Stimulated activated CD4-positive, alpha-beta T cell treated with anti-CD3 and anti-CD28 coated beads, Interleukin-4, amount 100 ng/mL, for 48 hours (primary cell): ENCODE measurements around the gene RBM39.
"Not testable (repeated sequence)": the region's sequence is repeated elsewhere in the genome, so short reads cannot be mapped to it uniquely, and the experiment has no call there.

Source experiments
- DNase-seq, 2 donors: peaks; one replicate each; pipeline ENCODE4 v3.0.0-alpha.2; 2020; ENCODE audit warnings: low read depth in 2 of 2

RBM39 gene

GRCh38 chr20:35741892-35742740, at the start of gene RBM39:
Gene RBM39 (minus strand): TSS chr20:35742260. CDS start chr20:35740874, 1,386 bp downstream.
- peak; percentile 98 to 99 for DNase-seq

DNA sequence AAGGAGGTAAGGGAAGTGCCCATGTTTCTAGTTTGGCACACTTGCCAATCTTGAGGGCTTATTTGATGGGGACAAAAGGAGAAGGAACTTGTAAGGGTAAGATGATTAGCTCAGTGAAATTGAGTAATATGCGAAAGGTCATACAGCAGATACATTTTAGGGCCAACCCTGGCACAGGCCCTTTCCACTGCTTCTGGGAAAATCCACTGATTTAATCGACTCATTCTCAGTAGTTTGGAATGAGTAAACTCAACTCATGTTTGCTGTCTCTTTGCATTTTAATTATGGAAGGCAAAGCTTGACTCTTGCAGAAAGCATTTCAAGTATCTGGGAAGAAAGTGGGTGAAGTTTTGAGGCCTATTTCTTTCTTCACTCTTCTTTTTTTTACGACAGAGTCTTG, 49.8 kb upstream of the RBM39 start:
- DNase-seq, result no peak

- no peak for DNase-seq
These were observed 49.0 kb upstream of the RBM39 start for GRCh38 chr20:35791097-35791496.

DNA sequence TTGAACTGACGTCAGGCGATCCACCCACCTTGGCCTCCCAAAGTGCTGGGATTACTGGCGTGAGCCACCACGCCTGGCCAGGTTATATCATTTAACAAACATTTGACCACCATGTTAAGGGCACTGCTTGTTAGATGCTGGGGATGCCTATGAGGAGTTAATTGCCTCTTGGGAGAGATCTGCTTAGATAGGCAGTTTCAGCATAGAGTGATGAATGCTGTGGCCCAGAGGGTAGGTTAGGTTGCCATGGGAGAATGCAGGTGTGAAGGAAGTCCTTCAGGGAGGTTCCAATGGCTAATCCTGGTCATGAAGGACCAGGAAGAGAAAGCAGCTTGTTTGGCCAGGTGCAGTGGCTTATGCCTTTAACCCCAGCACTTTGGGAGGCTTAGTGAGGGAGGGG, 46.7 kb upstream of the RBM39 start:
- DNase-seq, result no peak

- not testable (repeated sequence) for DNase-seq
These were observed 43.5 kb upstream of the RBM39 start for GRCh38 chr20:35785541-35785940.

DNA sequence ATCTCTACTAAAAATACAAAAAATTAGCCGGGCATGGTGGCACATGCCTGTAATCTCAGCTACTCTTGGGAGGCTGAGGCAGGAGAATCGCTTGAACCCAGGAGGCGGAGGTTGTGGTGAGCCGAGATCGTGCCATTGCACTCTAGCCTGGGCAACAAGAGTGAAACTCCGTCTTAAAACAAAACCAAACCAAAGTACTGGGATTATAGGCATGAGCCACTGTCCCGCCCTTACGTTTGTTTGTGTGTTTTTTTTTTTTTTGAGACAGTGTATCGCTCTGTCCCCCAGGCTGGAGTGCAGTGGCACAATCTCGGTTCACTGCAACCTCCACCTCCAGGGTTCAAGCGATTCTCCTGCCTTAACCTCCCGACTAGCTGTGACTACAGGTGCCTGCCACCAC, 41.8 kb upstream of the RBM39 start:
- not testable (repeated sequence) for DNase-seq

- no peak for DNase-seq
These were observed 34.5 kb upstream of the RBM39 start for GRCh38 chr20:35776513-35777101.

GRCh38 chr20:35774391-35774790, 32.3 kb upstream of the RBM39 start:
- DNase-seq, result no peak

GRCh38 chr20:35773154-35773751, 31.2 kb upstream of the RBM39 start:
- DNase-seq, result no peak

DNA sequence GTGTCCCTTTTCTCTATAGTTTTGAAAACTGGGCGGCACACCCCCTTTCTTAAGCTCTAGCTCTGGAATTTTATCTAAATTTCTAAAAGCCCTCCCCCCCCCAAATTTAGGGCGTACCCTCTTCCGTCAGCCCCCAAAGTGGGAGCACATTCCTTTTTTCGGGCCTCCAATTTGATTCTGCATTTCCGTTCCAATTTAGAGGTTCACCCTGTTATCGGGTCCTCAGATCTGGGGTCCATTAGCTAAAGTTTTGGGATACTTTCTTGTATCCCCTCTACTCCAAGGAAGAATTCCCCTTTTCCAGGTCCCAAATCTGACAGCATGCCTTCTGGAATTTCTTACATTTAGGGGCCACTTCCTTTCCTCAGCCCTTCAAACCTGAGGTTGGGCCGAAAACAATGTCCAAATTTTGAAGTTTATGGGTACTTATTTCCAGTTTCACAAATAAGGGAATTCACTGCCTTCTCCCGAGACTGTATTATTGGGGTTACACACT, 30.6 kb upstream of the RBM39 start:
- no peak for DNase-seq

DNA sequence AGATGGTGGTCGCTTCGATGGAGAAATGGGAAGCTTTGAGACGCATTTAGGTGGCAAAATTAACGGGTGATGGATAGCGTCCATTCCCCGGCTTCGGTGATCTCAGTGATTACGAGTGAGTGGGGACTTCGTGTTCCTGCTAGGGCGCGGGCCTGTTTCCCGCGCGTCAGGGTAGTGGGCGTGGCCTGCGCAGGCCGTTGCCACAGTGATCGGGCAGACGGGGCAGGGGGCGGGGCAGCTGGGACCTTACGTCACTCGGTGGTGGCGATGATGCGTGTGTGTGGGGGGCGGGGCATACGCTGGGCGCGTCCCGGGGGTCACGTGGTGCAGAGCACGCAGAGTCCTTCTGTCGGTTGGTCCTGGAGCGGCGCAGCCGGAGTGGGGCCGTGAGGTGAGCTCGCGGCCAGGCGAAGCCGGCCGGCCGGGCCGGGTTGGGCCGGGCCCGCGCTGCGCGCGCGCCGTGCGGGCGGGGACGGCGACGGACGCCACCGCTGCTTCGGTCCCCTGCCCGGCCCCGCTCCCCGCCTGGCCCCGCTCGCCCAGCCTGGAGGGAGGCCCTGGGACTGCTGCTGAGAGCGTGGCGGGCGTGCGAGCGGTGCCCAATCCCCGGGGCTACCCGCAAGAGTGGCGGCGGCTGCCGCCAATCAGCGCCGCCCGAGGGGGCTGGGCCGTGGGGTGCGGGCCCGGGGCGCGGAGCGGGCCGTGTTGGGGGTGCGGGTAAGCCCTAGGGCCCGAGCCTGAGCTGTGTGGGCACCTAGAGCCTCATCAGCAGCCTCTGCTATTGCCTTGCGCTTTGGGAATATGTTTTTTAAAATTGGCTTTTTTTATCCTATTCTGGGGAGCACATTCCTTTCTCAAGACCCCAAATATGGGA, 29.9 kb upstream of the RBM39 start, which contains the start of gene PHF20:
Gene PHF20, plus strand, starts transcription at position 327 of the 874 bp plus-strand sequence. CDS start 29,508 bp downstream, outside the sequence.
- DNase-seq, result peak; percentile 100

DNA sequence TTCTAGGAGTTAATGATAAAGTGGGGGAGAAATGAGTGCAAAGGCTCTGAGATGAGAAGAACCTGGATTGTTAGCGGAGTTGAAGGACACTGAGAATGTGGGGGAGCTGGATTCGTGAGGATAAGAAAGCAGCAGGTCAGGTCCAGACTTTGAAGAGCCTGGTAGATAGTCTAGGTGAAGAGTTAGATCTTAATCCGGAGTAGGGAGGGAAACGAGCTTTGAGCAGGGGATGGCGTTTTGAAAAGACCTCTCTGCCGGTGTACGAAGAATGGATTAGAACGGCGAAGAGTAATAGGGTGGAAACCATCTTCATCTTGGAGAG, 29.3 kb upstream of the RBM39 start:
- DNase-seq, result no peak

GRCh38 chr20:35768731-35769664, 26.9 kb upstream of the RBM39 start:
- DNase-seq, result peak; percentile 30 to 48

DNA sequence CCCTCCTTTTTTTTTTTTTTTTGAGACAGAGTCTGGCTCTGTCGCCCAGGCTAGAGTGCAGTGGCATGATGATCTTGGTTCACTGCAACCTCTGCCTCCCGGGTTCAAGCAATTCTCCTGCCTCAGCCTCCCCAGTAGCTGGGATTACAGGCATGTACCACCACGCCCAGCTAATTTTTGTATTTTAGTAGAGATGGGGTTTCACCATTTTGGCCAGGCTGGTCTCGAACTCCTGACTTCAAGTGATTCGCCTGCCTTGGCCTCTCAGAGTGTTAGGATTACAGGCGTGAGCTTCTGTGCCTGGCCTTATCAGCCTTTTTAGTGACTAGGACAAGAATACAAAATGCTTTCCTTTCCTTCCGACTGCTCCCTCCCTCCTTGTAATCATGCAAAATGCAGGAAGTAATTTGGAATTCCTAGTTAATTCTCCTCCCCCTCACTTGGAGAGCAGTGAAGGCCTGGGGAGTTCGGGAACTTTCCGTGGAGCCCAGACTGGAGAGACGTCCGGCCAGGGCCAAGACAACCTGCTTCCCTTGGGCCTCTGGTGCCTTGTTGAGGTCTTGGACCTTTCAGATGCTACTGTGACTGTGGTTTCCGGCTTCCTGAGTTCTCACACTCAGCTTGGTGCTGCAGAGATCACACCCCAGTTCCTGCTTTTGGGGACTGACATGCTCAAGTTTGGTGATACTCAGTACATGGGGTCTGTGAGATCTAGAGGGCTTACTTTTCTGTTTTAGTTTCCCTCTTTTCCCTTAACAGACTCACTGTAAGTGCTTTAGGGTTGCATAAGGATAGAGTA, 25.8 kb upstream of the RBM39 start:
- peak; percentile 30 to 31 for DNase-seq

DNA sequence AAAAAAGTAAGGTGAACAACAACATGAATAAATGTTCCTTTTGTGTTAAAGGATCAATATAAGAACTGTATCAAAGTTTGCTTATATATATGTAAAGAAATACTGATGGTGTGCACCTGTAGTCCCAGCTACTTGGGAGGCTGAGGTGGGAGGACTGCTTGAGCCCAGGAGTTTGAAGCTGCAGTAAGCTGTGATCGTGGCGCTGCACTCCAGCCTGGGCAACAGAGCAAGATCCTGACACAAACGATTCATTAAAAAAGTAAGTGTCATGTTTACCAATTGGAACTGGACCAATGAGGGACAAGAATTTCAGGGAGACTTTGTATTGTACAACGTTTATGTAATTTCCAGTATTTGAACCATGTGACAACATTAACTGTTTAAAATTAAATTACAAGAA, 24.8 kb upstream of the RBM39 start:
- no peak for DNase-seq

DNA sequence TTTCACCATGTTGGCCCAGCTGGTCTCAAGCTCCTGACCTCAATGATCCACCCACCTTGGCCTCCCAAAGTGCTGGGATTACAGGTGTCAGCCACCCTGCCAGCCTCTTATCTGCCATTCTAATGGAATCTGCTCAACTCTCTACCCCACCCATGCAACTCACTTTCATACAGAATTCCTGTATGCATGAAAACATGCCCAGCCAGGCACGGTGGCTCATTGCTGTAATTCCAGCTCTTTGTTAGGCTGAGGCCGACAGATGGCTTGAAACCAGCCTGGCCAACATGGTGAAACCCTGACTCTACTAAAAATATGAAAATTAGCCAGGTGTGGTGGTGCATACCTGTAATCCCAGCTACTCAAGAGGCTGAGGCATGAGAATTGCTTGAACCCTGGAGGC, 22.9 kb upstream of the RBM39 start:
- not testable (repeated sequence) for DNase-seq

DNA sequence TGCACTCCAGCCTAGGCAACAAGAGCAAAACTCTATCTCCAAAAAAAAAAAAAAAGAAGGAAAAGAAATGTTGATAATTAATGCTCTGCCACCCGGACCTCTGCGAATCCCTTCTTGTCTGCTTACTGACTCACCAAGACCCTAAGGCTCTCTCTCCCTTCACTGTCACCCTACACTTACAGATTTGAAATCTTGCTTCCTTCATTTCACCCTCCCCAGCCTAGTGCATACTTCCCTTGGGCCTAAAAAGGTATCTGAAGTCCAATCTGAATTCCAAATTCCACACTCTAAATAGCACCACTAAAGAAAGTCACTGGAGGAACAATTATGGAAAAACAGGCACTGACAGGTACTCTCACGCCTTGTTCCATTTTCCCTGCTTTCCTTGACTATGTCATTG, 20.4 kb upstream of the RBM39 start:
- DNase-seq, result no peak

GRCh38 chr20:35761548-35761947, 19.5 kb upstream of the RBM39 start:
- not testable (repeated sequence) for DNase-seq

- no peak for DNase-seq
These were observed 15.1 kb upstream of the RBM39 start for GRCh38 chr20:35757098-35757705.
